D721Med (cell line): ENCODE results near the gene HS6ST1.

Experiments used
- DNase-seq: peaks from one replicate; pipeline ENCODE4 v3.0.0; 2011; ENCODE audit warnings: low spot score; ENCODE audit not compliant: insufficient read length
- FAIRE-seq: peaks from 2 replicates; lab custom pipeline; 2011; peaks lifted over from hg19 to GRCh38; lab: Jason Lieb, UNC
- TF ChIP-seq, protein P1 (sequence below): IDR thresholded peaks from 2 replicates; pipeline ENCODE4 v1.5.1; 2012; ENCODE audit warnings: mild to moderate bottlenecking, control low read depth; ENCODE audit not compliant: insufficient read depth; ENCODE audit errors: missing control alignments

The HS6ST1 gene

DNA sequence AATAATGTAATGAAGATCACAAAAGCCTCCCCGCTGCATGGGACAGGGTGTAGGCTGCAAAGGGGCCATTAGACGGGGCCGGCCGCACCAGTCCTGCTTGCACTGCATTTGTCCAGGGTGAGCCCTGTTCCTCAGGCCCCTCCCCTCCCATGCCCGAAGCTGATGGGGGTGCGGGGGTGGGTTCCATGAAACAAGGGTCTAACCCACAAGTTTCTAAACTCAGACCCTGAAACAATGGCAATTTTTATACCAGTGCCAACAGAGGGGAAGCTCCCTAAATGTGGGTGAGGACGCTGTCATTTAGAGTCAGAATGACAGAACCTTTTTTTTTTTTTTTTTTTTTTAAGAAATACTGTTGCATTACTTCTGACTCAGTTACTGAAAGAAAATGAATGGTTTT is 39.7 kb downstream of the HS6ST1 start:
- DNase-seq: no peak
- FAIRE-seq: no peak
- TF ChIP-seq, protein P1, sequence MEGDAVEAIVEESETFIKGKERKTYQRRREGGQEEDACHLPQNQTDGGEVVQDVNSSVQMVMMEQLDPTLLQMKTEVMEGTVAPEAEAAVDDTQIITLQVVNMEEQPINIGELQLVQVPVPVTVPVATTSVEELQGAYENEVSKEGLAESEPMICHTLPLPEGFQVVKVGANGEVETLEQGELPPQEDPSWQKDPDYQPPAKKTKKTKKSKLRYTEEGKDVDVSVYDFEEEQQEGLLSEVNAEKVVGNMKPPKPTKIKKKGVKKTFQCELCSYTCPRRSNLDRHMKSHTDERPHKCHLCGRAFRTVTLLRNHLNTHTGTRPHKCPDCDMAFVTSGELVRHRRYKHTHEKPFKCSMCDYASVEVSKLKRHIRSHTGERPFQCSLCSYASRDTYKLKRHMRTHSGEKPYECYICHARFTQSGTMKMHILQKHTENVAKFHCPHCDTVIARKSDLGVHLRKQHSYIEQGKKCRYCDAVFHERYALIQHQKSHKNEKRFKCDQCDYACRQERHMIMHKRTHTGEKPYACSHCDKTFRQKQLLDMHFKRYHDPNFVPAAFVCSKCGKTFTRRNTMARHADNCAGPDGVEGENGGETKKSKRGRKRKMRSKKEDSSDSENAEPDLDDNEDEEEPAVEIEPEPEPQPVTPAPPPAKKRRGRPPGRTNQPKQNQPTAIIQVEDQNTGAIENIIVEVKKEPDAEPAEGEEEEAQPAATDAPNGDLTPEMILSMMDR: no peak

DNA sequence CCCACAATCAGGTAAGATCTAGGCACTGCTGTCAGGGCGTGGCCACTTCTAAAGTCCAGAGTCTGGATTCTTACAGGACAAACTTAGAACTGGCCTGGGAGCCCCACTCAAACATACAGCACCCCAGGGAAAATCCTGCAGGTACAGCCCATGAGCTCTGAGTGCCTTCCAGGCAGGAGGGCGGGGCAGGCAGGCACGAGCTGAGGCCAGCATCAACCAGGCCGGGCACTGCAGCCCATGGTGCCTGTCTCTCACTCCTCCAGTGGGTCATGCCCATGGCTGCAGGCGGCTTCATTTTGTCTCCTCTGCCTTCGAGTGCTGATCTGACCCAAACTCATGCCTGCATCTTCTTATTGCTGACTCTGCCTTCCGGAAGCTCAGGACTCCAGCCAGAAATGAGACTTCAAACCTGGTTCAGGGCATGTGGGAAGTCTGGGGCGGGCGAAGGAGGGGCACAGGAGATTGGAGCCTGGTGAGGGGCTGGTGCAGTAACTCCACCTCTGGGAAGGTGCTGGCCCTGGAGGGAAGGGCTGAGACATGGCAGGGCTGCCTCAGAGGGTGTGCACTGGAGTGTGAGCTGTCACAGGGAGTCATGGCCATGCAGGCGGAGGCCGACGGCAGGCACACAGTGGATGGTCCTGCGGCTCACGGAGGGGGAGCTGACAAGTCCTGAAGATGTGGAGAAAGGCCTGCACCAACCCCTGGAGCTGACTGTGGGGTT is 40.5 kb downstream of the HS6ST1 start:
- TF ChIP-seq, protein P1: no peak
- FAIRE-seq: no peak
- no peak for DNase-seq

DNA sequence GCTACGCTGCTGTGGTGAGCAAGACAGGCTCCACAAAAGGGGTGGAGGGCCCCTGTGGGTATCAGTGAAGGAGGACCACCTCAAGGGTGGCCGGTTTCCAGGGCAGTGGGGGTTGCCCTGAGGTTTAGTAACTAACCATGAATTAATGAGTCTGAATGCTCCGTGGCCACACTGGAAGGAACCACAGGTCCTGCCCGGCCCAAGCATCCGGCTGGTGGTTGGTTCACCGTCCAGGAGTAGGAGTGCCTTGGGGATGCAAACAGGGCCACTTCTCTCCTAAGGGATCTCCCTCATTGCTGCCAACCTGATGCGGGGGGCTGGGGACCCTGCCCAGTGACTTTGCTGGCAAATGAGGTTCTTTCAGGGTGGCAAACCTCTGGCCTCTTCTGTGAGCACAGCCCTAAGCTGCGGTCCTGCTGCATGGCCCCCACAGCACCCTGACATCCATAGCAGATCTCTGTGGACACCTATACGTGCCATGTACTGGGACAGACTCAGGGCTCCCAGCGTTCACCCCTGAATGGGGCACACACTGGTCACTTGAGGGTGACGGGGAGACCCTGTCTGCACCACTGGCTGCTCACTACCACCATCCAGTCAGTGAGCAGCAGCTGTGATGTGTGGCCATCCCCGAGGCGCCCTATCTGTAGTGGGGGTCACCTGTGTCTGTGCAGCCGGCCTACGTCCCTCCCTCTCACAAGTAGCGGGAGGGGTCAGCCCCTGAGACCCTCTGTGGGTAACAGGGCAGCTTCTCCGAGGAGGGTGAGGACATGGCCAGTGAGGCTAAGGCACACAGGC is 41.6 kb downstream of the HS6ST1 start:
- DNase-seq (no peak), FAIRE-seq (no peak)

DNA sequence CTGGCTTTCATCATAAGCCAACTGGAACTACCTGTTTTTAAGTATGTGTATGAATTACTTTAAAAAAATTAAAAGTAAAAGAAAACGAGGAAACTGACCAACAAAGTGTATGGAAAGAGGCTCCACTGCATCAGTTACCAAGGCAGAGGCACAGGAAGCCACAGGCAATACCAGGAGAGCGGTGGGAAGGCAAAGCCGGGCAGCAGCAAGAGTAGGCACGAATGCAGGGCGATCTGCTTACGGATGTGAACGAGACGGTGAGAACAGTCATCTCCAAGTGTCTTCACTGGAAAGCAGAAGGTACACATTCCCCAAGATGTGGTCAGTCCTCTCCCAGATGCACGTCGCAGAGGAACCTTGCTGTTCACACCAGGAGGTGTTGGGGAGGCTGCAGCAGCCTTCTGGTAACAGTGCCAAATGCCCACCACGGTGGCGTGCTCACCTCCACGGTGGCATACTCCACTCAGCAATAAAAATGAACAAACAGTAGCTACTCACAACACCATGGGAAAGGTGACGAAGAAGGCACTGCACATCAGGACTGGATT is 43.1 kb downstream of the HS6ST1 start:
- no peak for FAIRE-seq
- TF ChIP-seq, protein P1: no peak
- no peak for DNase-seq

More for the DNA sequence above, 41.6 kb downstream of the HS6ST1 start:
- TF ChIP-seq, protein P1: no peak

DNA sequence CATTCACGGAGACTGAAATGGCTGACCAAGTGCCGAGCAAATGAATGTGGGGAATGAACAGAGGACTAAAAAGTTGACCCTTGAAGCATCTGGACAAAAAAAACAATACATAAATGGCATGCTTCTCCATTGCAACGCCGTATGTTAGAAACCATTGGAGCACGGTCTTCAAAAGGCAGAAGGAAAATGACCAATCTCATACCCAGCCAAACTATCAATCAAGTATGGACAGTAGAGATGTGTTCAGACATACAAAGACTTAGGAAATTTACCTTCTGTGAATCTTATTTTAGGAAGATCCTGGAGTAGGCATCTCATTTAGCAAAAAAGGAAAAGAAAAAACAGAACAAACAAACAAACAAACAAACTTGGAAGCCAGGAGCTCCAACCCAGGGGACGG is 44.5 kb downstream of the HS6ST1 start:
- TF ChIP-seq, protein P1: no peak
- DNase-seq (no peak), FAIRE-seq (no peak)

DNA sequence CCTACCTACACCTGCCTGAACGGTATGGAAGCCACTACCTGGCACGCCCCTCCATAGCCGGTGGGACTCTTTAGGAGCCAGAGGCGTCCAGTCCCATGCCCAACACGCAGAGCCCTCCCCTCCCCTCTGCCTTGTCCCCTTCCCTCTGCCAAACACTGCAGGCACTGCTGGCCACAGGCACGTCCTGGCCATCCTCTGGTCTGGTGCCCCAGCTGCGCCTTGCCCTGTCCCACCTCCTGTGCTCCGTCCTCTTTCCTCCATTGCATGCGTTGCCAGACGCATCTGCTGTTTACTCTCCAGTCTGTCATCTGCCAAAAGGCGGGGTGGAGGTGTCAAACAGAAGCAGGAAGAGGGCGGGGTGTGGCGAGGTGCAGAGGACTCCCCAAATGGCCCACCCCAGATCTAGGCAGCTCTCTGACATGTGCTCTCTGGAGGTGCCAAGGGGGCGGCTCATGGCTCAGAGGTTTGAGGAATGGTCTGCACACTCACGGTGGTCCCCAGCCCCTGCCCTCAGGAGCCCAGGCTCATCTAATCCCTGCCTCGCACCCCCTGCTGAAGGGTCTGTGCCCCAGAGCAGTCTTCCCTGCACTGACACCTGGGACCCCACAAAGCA is 45.1 kb downstream of the HS6ST1 start:
- DNase-seq (no peak), FAIRE-seq (no peak)
- TF ChIP-seq, protein P1: no peak
